HG03139 (cell line): ENCODE results near the gene RIT2.

Experiments used
- ATAC-seq: cut with Tn5 transposase; IDR thresholded peaks from one replicate; pipeline ENCODE4 v1.9.1; 2021; ENCODE audit not compliant: unreplicated experiment

Gene RIT2

GRCh38 chr18:43115076-43115921 is at the start of gene RIT2:
TSS of gene RIT2 (minus strand) at chr18:43115685.
- no peak for ATAC-seq

GRCh38 chr18:43161528-43161927 is 46.0 kb upstream of the RIT2 start:
- no peak for ATAC-seq

GRCh38 chr18:43160509-43160908 is 45.0 kb upstream of the RIT2 start:
- ATAC-seq = no peak

GRCh38 chr18:43159926-43160325 is 44.4 kb upstream of the RIT2 start:
- ATAC-seq = no peak

- ATAC-seq = no peak
Measured at GRCh38 chr18:43159086-43159770, 43.7 kb upstream of the RIT2 start.

- no peak for ATAC-seq
Measured at GRCh38 chr18:43158381-43158780, 42.9 kb upstream of the RIT2 start.

- no peak for ATAC-seq
Measured at GRCh38 chr18:43155842-43156241, 40.4 kb upstream of the RIT2 start.

GRCh38 chr18:43148231-43148630 is 32.7 kb upstream of the RIT2 start:
- ATAC-seq = no peak

- ATAC-seq = no peak
Measured at GRCh38 chr18:43141208-43141607, 25.7 kb upstream of the RIT2 start.

- no peak for ATAC-seq
Measured at GRCh38 chr18:43139288-43139946, 23.9 kb upstream of the RIT2 start.

- no peak for ATAC-seq
Measured at GRCh38 chr18:43134876-43135275, 19.4 kb upstream of the RIT2 start.

- ATAC-seq = no peak
Measured at GRCh38 chr18:43130716-43131260, 15.3 kb upstream of the RIT2 start.

GRCh38 chr18:43129946-43130524 is 14.6 kb upstream of the RIT2 start:
- ATAC-seq = no peak

GRCh38 chr18:43125471-43125870 is 10.0 kb upstream of the RIT2 start:
- ATAC-seq = no peak

GRCh38 chr18:43122955-43123354 is 7.5 kb upstream of the RIT2 start:
- ATAC-seq = no peak

GRCh38 chr18:43116699-43117294 is 1.3 kb upstream of the RIT2 start:
- no peak for ATAC-seq

GRCh38 chr18:43113220-43113895 is 2.1 kb downstream of the RIT2 start:
- ATAC-seq = no peak

GRCh38 chr18:43108882-43109281 is 6.6 kb downstream of the RIT2 start:
- no peak for ATAC-seq

- no peak for ATAC-seq
Measured at GRCh38 chr18:43108469-43108868, 7.0 kb downstream of the RIT2 start.

GRCh38 chr18:43093646-43094045 is 21.8 kb downstream of the RIT2 start:
- ATAC-seq = no peak
